HL-60/S4 treated with retinoic acid at 250 ng/mL for 4 days and 3 days (cell line): ENCODE data around the gene DAZ2.
"Not testable (repeated sequence)": the region's sequence is repeated elsewhere in the genome, so short reads cannot be mapped to it uniquely, and the experiment has no call there.

Source experiments
- in situ Hi-C: fragments of 300-500 bp; cut with MboI; formaldehyde crosslinking; loops from 2 replicates; pipeline ENCODE4 v1.7.0; 2022; ENCODE audit warnings: low sequenced_read_pairs

DAZ2 gene, protein sequence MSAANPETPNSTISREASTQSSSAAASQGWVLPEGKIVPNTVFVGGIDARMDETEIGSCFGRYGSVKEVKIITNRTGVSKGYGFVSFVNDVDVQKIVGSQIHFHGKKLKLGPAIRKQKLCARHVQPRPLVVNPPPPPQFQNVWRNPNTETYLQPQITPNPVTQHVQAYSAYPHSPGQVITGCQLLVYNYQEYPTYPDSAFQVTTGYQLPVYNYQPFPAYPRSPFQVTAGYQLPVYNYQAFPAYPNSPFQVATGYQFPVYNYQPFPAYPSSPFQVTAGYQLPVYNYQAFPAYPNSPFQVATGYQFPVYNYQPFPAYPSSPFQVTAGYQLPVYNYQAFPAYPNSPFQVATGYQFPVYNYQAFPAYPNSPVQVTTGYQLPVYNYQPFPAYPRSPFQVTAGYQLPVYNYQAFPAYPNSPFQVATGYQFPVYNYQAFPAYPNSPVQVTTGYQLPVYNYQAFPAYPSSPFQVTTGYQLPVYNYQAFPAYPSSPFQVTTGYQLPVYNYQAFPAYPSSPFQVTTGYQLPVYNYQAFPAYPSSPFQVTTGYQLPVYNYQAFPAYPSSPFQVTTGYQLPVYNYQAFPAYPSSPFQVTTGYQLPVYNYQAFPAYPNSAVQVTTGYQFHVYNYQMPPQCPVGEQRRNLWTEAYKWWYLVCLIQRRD

DNA sequence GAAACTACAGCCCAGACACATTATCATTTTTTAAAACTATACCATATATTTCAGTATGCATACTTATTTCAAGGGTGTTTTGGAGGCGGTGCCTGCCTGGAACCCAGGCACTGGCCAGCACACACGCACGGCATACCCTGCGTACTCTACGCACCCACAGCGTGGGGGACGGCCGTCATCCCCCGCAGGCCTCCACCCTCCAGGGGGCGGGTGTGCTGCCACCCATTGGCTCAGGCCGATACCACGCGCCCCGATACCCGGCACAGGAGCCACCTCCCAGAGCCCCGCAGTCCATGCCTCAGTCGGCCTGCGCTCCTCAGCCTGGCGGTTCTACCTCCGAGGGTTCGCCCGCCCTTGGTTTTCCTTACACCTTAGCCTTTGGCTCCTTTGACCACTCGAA, at the start of gene DAZ2:
DAZ2 (plus strand) TSS at position 301 of the 400 bp plus-strand sequence. CDS start 208 bp downstream, outside the sequence.
- in situ Hi-C loops, result not testable (repeated sequence)

DNA sequence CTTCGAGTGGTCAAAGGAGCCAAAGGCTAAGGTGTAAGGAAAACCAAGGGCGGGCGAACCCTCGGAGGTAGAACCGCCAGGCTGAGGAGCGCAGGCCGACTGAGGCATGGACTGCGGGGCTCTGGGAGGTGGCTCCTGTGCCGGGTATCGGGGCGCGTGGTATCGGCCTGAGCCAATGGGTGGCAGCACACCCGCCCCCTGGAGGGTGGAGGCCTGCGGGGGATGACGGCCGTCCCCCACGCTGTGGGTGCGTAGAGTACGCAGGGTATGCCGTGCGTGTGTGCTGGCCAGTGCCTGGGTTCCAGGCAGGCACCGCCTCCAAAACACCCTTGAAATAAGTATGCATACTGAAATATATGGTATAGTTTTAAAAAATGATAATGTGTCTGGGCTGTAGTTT, 20.4 kb upstream of the DAZ2 start, which contains the start of gene DAZ1:
DAZ1 (minus strand) TSS at position 101 of the 400 bp plus-strand sequence. CDS start 208 bp downstream, outside the sequence.
- in situ Hi-C loops, result not testable (repeated sequence)

DNA sequence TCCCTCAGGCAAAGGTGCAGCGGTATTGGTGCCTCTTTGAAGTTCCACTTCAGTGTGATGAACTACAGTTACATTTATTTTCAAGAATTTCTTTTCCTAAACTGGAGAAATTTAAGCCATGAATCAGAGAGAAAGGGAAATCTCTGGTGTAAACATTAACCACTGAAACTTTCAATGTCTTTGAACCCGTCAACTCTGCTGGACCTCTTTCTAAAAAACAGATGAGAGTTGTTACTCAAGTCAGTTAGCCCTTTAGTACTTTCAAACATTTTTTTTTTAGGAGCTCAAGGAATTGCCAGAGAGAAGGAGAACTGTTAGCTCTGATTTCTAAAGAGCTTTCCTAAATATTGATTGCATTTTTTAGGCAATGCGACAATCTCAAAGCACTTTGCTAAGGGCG, 11.9 kb upstream of the DAZ2 start:
- in situ Hi-C loops, result not testable (repeated sequence)

DNA sequence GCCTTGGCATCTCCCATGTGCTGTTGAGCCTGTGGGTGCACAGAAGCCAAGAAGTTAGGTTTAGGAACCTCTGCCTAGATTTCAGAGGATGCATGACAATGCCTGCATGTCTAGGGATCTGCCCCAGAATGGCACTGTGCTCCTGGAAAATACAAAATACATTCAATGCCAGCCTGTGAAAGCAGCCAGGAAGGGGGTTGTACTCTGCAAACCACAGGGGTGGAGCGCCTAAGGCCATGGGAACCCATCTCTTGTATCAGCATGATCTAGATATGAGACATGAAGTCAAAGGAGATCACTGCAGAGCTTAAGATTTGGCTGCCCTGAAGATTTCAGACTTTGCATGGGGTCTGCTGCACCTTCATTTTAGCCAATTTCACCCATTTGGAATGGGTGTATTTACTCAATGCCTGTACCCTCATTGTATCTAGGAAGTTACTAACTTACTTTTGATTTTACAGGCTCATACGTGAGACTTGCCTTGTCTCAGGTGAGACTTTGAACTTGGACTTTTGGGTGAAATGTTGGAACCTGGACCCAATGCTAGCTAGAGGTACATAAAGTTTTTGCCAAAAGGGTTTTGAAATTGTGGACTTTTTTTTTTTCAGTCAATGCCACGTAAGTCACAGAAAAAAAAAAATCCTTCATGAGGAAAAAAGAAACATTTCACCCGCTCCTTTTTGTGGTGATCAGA, 9.4 kb upstream of the DAZ2 start:
- in situ Hi-C loops, result not testable (repeated sequence)

DNA sequence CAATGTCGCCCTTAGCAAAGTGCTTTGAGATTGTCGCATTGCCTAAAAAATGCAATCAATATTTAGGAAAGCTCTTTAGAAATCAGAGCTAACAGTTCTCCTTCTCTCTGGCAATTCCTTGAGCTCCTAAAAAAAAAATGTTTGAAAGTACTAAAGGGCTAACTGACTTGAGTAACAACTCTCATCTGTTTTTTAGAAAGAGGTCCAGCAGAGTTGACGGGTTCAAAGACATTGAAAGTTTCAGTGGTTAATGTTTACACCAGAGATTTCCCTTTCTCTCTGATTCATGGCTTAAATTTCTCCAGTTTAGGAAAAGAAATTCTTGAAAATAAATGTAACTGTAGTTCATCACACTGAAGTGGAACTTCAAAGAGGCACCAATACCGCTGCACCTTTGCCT, 8.7 kb upstream of the DAZ2 start:
- in situ Hi-C loops, result not testable (repeated sequence)
